GM18511 (cell line): ENCODE results near the gene UCK1.

ENCODE experiments used
- ATAC-seq: cut with Tn5 transposase; IDR thresholded peaks from one replicate; pipeline ENCODE4 v1.9.1; 2021; ENCODE audit warnings: mild to moderate bottlenecking, moderate library complexity; ENCODE audit not compliant: unreplicated experiment

The UCK1 gene

GRCh38 chr9:131499254-131499767 lies 31.8 kb downstream of the UCK1 start:
- no peak for ATAC-seq

DNA sequence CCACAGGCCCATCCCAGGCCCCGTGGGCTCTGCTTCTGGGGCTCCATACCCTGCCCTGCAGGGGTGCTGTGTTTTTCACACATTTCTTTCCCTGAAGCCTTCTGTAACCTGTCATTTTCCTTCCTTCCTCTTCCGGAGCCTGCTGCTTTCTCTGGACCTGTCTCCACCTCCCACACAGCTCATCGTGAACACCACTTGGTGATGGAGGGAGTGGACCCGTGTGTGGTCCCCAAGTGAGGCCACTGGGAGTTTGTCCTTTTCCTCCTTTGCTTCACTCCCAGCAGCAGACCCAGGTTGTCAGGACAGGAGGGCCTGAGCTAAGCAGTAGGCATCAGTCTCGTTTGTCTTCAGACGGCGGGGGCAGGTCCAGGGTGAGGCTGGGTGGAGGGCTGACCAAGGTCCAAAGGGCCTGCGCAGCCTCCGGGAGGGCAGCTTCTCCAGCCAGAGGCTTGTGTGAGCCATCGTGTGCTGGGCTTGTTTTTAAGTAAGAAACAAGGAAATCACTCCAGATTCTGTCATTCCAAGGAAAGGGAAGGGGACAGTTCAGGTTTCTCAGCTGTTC lies 34.1 kb downstream of the UCK1 start:
- no peak for ATAC-seq

GRCh38 chr9:131495785-131496184 lies 35.3 kb downstream of the UCK1 start:
- no peak for ATAC-seq

DNA sequence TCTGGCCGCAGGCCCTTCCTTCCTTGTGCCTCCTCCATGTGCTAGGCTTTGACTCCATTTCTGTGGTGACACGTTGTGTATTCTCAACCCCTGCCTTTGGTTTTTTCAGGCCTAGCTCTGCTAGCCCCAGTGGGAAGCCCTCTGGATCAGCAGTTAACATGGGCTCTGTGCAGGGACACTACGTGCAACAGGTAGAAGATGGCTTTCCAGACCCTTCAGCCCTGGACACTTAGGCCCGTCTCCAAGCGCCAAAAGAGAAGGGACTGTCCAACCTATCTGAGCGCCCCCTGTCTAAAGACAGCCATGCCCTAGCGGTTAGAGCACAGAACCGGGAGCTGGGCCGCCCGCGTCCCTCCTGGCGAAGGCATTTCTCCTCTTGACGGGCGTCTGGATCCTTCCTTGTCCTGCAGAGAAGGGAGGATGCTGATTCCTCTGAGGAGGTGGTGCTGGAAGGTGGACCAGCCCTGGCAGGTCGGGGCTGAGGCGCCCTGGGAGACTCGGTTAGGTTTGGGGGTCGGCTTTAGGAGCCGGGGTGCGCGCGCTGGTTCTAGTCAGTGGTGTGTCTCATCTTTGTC lies 36.7 kb downstream of the UCK1 start:
- ATAC-seq, result no peak

- ATAC-seq, result no peak
These were observed 39.0 kb downstream of the UCK1 start for GRCh38 chr9:131492070-131492469.

DNA sequence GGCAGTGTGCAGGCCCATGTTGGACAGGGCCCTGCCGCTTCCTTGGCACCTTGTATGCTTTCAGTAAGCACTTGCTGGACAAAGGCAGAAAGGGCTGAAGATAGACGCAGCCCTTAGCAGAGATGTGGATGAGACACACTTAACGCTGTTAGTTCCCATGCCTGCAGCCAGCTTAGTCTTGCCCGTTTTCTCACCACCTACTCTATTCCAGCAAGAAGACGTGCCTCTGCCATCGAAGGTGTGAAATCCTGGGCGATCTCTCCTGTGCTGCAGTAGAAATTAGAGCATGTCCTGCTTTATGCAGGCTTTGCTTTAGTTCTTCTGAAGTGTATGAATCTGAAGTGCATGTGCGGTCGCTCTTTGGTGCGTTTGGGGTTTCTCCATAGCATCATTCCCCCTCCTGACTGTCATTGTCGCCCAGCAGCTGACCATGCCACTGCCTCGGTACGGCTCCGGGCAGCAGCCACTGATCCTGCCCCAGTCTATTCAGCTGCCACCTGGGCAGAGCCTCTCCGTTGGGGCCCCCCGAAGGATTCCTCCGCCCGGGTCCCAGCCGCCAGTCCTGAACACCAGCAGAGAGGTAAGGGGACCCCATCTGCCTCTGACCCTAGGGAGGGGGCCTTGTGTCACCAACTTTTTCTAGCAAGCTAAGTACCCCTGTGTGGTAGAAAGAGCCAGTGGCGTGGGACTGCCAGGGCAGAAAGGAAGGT lies 39.9 kb downstream of the UCK1 start:
- ATAC-seq, result no peak

- no peak for ATAC-seq
These were observed 40.5 kb downstream of the UCK1 start for GRCh38 chr9:131490514-131490913.

GRCh38 chr9:131487621-131488031 lies 43.4 kb downstream of the UCK1 start:
- ATAC-seq, result no peak

- ATAC-seq, result no peak
These were observed 44.1 kb downstream of the UCK1 start for GRCh38 chr9:131487001-131487400.

GRCh38 chr9:131485728-131486422 lies 45.2 kb downstream of the UCK1 start:
- no peak for ATAC-seq

DNA sequence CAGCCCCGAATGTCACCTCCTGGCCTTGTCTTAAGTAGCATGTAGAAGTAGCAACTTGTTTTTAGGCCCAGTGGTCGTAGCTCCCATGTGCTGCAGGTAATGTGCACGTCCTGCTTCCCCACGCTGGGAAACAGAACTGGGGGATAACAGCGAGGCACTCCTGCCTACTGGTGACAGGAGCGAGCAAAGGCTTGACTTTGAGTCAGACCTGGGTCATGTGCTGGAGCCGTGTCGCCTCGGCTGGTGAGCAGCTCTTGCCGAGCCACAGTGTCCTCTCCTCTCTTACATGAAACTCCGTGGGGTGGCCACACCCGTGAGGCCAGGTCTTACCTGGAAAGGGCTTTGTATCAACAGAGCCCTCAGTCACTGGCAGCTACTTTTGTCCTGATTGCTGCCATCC lies 45.9 kb downstream of the UCK1 start:
- no peak for ATAC-seq

- ATAC-seq, result no peak
These were observed 46.4 kb downstream of the UCK1 start for GRCh38 chr9:131484560-131485185.

DNA sequence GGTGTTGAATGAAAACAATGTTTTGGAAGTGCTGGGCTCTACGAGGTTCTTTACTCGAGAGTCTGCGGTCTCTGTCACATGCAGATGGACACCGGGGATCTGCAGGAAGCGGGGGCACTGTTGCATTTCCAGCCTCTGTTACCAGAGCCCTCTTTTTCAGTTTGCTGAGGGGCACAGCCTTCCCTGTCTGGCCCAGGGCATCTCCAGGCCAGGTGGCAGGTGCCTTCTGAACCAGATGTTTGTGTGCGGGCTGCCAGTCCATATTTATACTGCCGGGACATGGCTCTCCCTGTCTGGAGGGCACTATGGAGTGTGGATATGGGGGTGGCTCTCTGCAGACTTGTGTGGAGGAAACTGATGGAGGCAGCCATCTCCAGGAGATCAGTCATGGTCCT lies 47.0 kb downstream of the UCK1 start:
- ATAC-seq, result no peak

GRCh38 chr9:131483319-131484050 lies 47.6 kb downstream of the UCK1 start:
- no peak for ATAC-seq

GRCh38 chr9:131482343-131483006 lies 48.6 kb downstream of the UCK1 start:
- no peak for ATAC-seq

DNA sequence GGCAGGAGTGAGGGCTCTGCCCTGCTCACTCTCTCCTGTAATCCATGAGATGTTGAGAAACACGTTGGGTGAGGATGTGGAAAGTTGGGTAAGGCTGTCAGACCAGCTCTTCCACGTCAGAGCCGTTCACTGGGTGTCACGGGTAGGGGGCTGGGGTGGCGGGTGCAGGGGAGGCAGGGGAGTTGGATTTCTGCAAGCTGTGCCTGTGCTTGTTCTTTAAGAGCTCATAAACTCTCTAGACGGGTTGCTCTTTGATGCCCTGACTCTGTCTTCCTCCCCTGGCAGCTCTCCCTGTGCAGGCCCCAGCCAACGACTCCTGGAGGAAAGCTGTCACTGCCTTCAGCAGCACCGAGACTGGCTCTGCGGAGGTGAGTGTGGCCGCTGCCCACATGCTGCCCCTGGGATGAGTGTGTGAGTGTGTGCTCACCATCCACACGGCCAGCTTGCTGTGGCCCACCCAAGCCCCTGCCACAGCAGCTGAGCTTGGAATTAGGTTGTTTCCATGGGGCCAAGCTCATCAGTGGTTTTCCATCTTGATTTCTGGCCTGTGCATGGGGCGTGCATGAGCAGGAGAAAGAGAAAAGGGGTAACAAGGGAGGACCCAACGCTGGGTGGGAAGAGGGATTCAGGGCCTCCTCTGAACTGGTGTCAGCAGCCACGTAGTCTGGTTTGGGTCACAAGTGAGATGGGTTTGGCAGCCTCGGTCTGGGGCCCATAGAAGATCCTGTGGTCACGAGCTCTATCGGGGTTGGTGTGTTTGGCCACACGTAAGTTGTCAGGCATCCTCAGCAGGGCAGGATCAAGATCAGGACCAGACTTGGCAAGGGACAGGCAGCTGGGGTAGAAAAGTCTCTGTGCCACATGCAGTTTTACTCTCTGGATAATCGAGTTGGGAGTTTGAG lies 49.4 kb downstream of the UCK1 start:
- ATAC-seq, result no peak

GRCh38 chr9:131480258-131480657 lies 50.8 kb downstream of the UCK1 start:
- no peak for ATAC-seq

GRCh38 chr9:131478911-131479310 lies 52.2 kb downstream of the UCK1 start:
- no peak for ATAC-seq

DNA sequence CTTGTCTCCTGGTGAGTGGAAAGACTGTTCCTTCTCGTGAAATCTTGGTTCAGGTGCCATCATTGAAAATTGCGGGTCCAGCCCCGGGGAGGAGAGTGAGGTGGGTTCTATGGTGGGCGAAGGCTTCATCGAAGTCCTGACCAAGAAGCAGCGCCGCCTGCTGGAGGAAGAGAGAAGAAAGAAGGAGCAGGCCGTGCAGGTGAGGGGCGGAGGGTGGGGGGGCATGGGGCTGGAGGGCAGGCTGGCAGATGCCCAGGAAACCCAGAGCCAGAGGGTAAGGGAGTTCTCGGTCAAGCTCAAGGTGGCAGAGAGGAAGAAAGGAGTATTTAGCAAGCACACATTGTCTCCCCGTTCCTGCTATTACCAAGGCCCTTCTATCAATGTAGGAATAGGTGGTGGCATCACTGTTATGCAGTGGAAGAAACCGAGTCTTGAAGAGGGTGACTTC lies 52.6 kb downstream of the UCK1 start:
- ATAC-seq, result no peak
